Measurements from ENCODE around the gene CD22.

DNA sequence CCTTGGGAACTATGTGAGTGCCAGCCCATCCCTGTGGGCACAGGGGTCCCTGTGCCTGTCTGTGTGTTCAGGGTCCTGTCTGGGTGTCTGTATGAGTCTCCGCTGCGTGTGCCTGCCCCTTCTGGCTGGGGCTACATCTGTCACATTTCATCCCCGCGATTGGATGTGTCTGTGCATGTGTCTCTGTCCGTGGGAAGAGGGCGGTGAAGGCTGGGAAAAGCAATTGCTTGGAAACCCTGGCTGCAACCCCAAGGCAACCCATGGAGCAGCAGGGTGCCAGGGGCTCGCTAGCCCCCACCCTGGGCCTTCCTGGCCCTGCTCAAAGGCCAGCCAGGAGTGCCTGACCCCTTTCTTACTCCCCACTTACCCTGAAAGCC, 35.6 kb upstream of the CD22 start:
- TF ChIP-seq JUN (IDR thresholded peaks at IDR 0.05; ENCODE audit: low read depth, low read length) = no peak
- TF ChIP-seq SP2 (IDR thresholded peaks at IDR 0.05; ENCODE audit: low read length) = no peak
- TF ChIP-seq SP1 (IDR thresholded peaks at IDR 0.05; ENCODE audit: low read depth, low read length) = no peak

Measured in H1 (cell line).